Neuron (in vitro differentiated cells): ENCODE results near the gene POM121L12.

Source experiments
- H2AFZ ChIP-seq: one replicate; pipeline ENCODE4 v1.6.1; 2013; ENCODE audit warnings: low read depth, mild to moderate bottlenecking, inconsistent platforms, low read length, moderate library complexity
- H3K27me3 ChIP-seq: one replicate; pipeline ENCODE4 v1.6.1; 2013; ENCODE audit warnings: low read length; ENCODE audit not compliant: insufficient read depth
- H3K36me3 ChIP-seq: one replicate; pipeline ENCODE4 v1.6.1; 2013; ENCODE audit warnings: low read length; ENCODE audit not compliant: insufficient read depth
- H3K4me1 ChIP-seq: one replicate; pipeline ENCODE4 v1.6.1; 2013; ENCODE audit warnings: low read length; ENCODE audit not compliant: insufficient read depth
- H3K4me3 ChIP-seq: 2 replicates; pipeline ENCODE4 v1.5.1; 2013; ENCODE audit warnings: mild to moderate bottlenecking, low read length, moderate library complexity
- H3K9me3 ChIP-seq: one replicate; pipeline ENCODE4 v1.6.1; 2013; ENCODE audit warnings: low read length

Gene POM121L12

GRCh38 chr7:53035499-53036412 is at the start of gene POM121L12:
POM121L12 (plus strand) TSS chr7:53035633; CDS start chr7:53035672, 39 bp downstream.
- Histone ChIP-seq H3K36me3 (no peaks in the 10 kb centered on the region), H3K4me1 (no peaks in the 10 kb centered on the region), H3K27me3 (no peaks in the 10 kb centered on the region), H3K9me3 (no peaks in the 10 kb centered on the region), H2AFZ (no peak within 1 kb of the TSS), H3K4me3 (no peak within 1 kb of the TSS)

- H3K27me3 ChIP-seq, result no peaks in the 10 kb centered on the region
- no peak overlapping the region for H3K4me3 ChIP-seq
- H3K36me3 ChIP-seq, result no peaks in the 10 kb centered on the region
- H3K9me3 ChIP-seq, result no peaks in the 10 kb centered on the region
- no peak overlapping the region for H2AFZ ChIP-seq
- no peaks in the 10 kb centered on the region for H3K4me1 ChIP-seq
These were observed 43.4 kb upstream of the POM121L12 start for GRCh38 chr7:52992001-52992400.

- H3K27me3 ChIP-seq, result no peaks in the 10 kb centered on the region
- H3K4me3 ChIP-seq, result no peak overlapping the region
- H3K4me1 ChIP-seq, result no peaks in the 10 kb centered on the region
- H3K9me3 ChIP-seq, result no peaks in the 10 kb centered on the region
- H3K36me3 ChIP-seq, result no peaks in the 10 kb centered on the region
- no peak overlapping the region for H2AFZ ChIP-seq
These were observed 42.8 kb upstream of the POM121L12 start for GRCh38 chr7:52992479-52993162.

GRCh38 chr7:52995676-52996075 is 39.8 kb upstream of the POM121L12 start:
- Histone ChIP-seq H3K27me3 (no peaks in the 10 kb centered on the region), H3K36me3 (no peaks in the 10 kb centered on the region), H3K9me3 (no peaks in the 10 kb centered on the region), H2AFZ (no peak overlapping the region), H3K4me3 (no peak overlapping the region), H3K4me1 (no peaks in the 10 kb centered on the region)

GRCh38 chr7:53001221-53001620 is 34.2 kb upstream of the POM121L12 start:
- Histone ChIP-seq H3K27me3 (no peaks in the 10 kb centered on the region), H3K36me3 (no peaks in the 10 kb centered on the region), H3K4me3 (no peak overlapping the region), H2AFZ (no peak overlapping the region), H3K9me3 (no peaks in the 10 kb centered on the region), H3K4me1 (no peaks in the 10 kb centered on the region)

- Histone ChIP-seq H2AFZ (no peak overlapping the region), H3K9me3 (no peaks in the 10 kb centered on the region), H3K36me3 (no peaks in the 10 kb centered on the region), H3K4me3 (no peak overlapping the region), H3K27me3 (no peaks in the 10 kb centered on the region), H3K4me1 (no peaks in the 10 kb centered on the region)
These were observed 33.0 kb upstream of the POM121L12 start for GRCh38 chr7:53002389-53002788.

- H3K4me3 ChIP-seq, result no peak overlapping the region
- H3K4me1 ChIP-seq, result no peaks in the 10 kb centered on the region
- H3K27me3 ChIP-seq, result no peaks in the 10 kb centered on the region
- H3K9me3 ChIP-seq, result peaks cover 3% of the 10 kb centered on the region
- no peak overlapping the region for H2AFZ ChIP-seq
- H3K36me3 ChIP-seq, result no peaks in the 10 kb centered on the region
These were observed 31.6 kb upstream of the POM121L12 start for GRCh38 chr7:53003653-53004445.

GRCh38 chr7:53013925-53014324 is 21.5 kb upstream of the POM121L12 start:
- no peaks in the 10 kb centered on the region for H3K4me1 ChIP-seq
- H3K4me3 ChIP-seq, result no peak overlapping the region
- H2AFZ ChIP-seq, result no peak overlapping the region
- no peaks in the 10 kb centered on the region for H3K9me3 ChIP-seq
- no peaks in the 10 kb centered on the region for H3K36me3 ChIP-seq
- H3K27me3 ChIP-seq, result no peaks in the 10 kb centered on the region

GRCh38 chr7:53015463-53015862 is 20.0 kb upstream of the POM121L12 start:
- H3K4me3 ChIP-seq, result no peak overlapping the region
- H2AFZ ChIP-seq, result no peak overlapping the region
- H3K27me3 ChIP-seq, result no peaks in the 10 kb centered on the region
- no peaks in the 10 kb centered on the region for H3K4me1 ChIP-seq
- no peaks in the 10 kb centered on the region for H3K9me3 ChIP-seq
- H3K36me3 ChIP-seq, result no peaks in the 10 kb centered on the region

GRCh38 chr7:53022893-53023292 is 12.5 kb upstream of the POM121L12 start:
- no peak overlapping the region for H2AFZ ChIP-seq
- no peak overlapping the region for H3K4me3 ChIP-seq
- H3K4me1 ChIP-seq, result no peaks in the 10 kb centered on the region
- no peaks in the 10 kb centered on the region for H3K9me3 ChIP-seq
- no peaks in the 10 kb centered on the region for H3K36me3 ChIP-seq
- no peaks in the 10 kb centered on the region for H3K27me3 ChIP-seq

- no peak overlapping the region for H2AFZ ChIP-seq
- no peaks in the 10 kb centered on the region for H3K9me3 ChIP-seq
- H3K4me3 ChIP-seq, result no peak overlapping the region
- H3K36me3 ChIP-seq, result no peaks in the 10 kb centered on the region
- H3K27me3 ChIP-seq, result no peaks in the 10 kb centered on the region
- peaks cover 11% of the 10 kb centered on the region for H3K4me1 ChIP-seq
These were observed 13.2 kb downstream of the POM121L12 start for GRCh38 chr7:53048638-53049037.

- no peaks in the 10 kb centered on the region for H3K9me3 ChIP-seq
- peaks cover 11% of the 10 kb centered on the region for H3K4me1 ChIP-seq
- H3K36me3 ChIP-seq, result no peaks in the 10 kb centered on the region
- H2AFZ ChIP-seq, result no peak overlapping the region
- no peaks in the 10 kb centered on the region for H3K27me3 ChIP-seq
- no peak overlapping the region for H3K4me3 ChIP-seq
These were observed 15.0 kb downstream of the POM121L12 start for GRCh38 chr7:53050433-53050832.

- Histone ChIP-seq H3K36me3 (no peaks in the 10 kb centered on the region), H3K27me3 (no peaks in the 10 kb centered on the region), H3K4me1 (no peaks in the 10 kb centered on the region), H3K9me3 (peaks cover 2% of the 10 kb centered on the region), H3K4me3 (no peak overlapping the region), H2AFZ (no peak overlapping the region)
These were observed 24.2 kb downstream of the POM121L12 start for GRCh38 chr7:53059591-53059990.
